GM23338 (cell line): ENCODE measurements around the gene SNX10. TPM values are rescaled to one million over a fixed set of nuclear protein-coding genes. Genes with fewer than 3 reads are reported as not detected.
A peak's percentile ranks its signal among the peaks of the same experiment; 100 is the strongest.

Experiments
- ATAC-seq: fragments of 200-7000 bp; cut with Tn5 transposase; 3 replicates; pipeline ENCODE4 v1.9.1; 2020
- DNase-seq: peaks from one replicate; pipeline ENCODE4 v3.0.0-alpha.2; 2015; ENCODE audit warnings: low spot score
- H2AFZ ChIP-seq: fragments of 200-600 bp; sonication (generic); 2 replicates; pipeline ENCODE4 v1.8.0; 2016; ENCODE audit warnings: antibody characterized with exemption, mild to moderate bottlenecking, moderate library complexity
- H3F3A ChIP-seq: fragments of 200-600 bp; sonication (generic); replicated peaks from 2 replicates; pipeline ENCODE4 v1.8.0; 2017; ENCODE audit warnings: antibody characterized with exemption, mixed run types, low read depth
- H3K27ac ChIP-seq: fragments of 200-600 bp; sonication (generic); 2 replicates; pipeline ENCODE4 v1.6.1; 2016; ENCODE audit warnings: low read depth
- H3K27me3 ChIP-seq: fragments of 200-600 bp; sonication (generic); 2 replicates; pipeline ENCODE4 v1.8.0; 2016; ENCODE audit warnings: mild to moderate bottlenecking, mixed run types, moderate library complexity; ENCODE audit not compliant: insufficient read depth
- H3K36me3 ChIP-seq: fragments of 200-600 bp; sonication (generic); 2 replicates; pipeline ENCODE4 v1.8.0; 2016; ENCODE audit warnings: mild to moderate bottlenecking; ENCODE audit not compliant: insufficient read depth
- H3K4me1 ChIP-seq: fragments of 200-600 bp; sonication (generic); 2 replicates; pipeline ENCODE4 v1.8.0; 2016; ENCODE audit warnings: mild to moderate bottlenecking, moderate library complexity; ENCODE audit not compliant: insufficient read depth
- H3K4me2 ChIP-seq: fragments of 200-600 bp; sonication (generic); 2 replicates; pipeline ENCODE4 v1.7.1; 2017; ENCODE audit warnings: mixed run types
- H3K4me3 ChIP-seq: fragments of 200-600 bp; sonication (generic); 2 replicates; pipeline ENCODE4 v1.6.1; 2016; ENCODE audit warnings: mixed run types
- H3K79me2 ChIP-seq: fragments of 200-600 bp; sonication (generic); replicated peaks from 2 replicates; pipeline ENCODE4 v1.8.0; 2017; ENCODE audit warnings: mild to moderate bottlenecking; ENCODE audit not compliant: insufficient read depth
- H3K9me2 ChIP-seq: fragments of 200-600 bp; sonication (generic); 2 replicates; pipeline ENCODE4 v1.8.0; 2017; ENCODE audit not compliant: insufficient read depth
- H4K20me1 ChIP-seq: fragments of 200-600 bp; sonication (generic); replicated peaks from 2 replicates; pipeline ENCODE4 v1.8.0; 2017; ENCODE audit warnings: mild to moderate bottlenecking; ENCODE audit not compliant: insufficient read depth
- H3K27ac Mint-ChIP-seq: 2 replicates; pipeline ENCODE4 v1.8.0; 2020; ENCODE audit warnings: inconsistent platforms, mild to moderate bottlenecking, moderate library complexity, mixed read lengths
- H3K27me3 Mint-ChIP-seq: 3 replicates; pipeline ENCODE4 v1.8.0; 2022; ENCODE audit warnings: low read depth, mild to moderate bottlenecking, moderate library complexity, mixed read lengths, inconsistent platforms; ENCODE audit not compliant: insufficient read depth, poor library complexity
- H3K36me3 Mint-ChIP-seq: 3 replicates; pipeline ENCODE4 v1.8.0; 2021; ENCODE audit warnings: low read depth, mild to moderate bottlenecking, inconsistent platforms, moderate library complexity, mixed read lengths
- H3K4me1 Mint-ChIP-seq: 3 replicates; pipeline ENCODE4 v1.8.0; 2020; ENCODE audit warnings: mild to moderate bottlenecking, inconsistent platforms, mixed read lengths
- H3K4me3 Mint-ChIP-seq: 3 replicates; pipeline ENCODE4 v1.8.0; 2021; ENCODE audit warnings: moderate library complexity, mild to moderate bottlenecking, inconsistent platforms, mixed read lengths
- H3K9me3 Mint-ChIP-seq: 3 replicates; pipeline ENCODE4 v1.8.0; 2020; ENCODE audit warnings: moderate library complexity, mild to moderate bottlenecking, inconsistent platforms, mixed read lengths
- CREB1 ChIP-seq: fragments of 250-450 bp; sonication (Bioruptor Pico); IDR thresholded peaks from 2 replicates; pipeline ENCODE4 v1.5.0; 2020; ENCODE audit warnings: low read depth, mild to moderate bottlenecking, moderate library complexity
- EZH2 ChIP-seq: fragments of 200-600 bp; sonication (generic); IDR thresholded peaks from one replicate; pipeline ENCODE4 v1.8.0; 2017; ENCODE audit warnings: antibody characterized with exemption, mild to moderate bottlenecking, low read depth; ENCODE audit not compliant: unreplicated experiment
- EZH2phosphoT487 ChIP-seq: fragments of 200-600 bp; sonication (generic); IDR thresholded peaks from one replicate; pipeline ENCODE4 v1.8.1; 2018; ENCODE audit warnings: antibody characterized with exemption; ENCODE audit not compliant: unreplicated experiment
- NANOG ChIP-seq: IDR thresholded peaks from 2 replicates; pipeline ENCODE4 v1.6.1; 2016; ENCODE audit warnings: antibody characterized with exemption, borderline replicate concordance
- POLR2AphosphoS5 ChIP-seq: IDR thresholded peaks from 2 replicates; pipeline ENCODE4 v1.6.1; 2016; ENCODE audit warnings: antibody characterized with exemption, low read depth
- STAT1 ChIP-seq: IDR thresholded peaks from one replicate; pipeline ENCODE4 v1.6.1; 2016; ENCODE audit warnings: antibody characterized with exemption; ENCODE audit not compliant: unreplicated experiment
- polyA plus RNA-seq: library from polyadenylated mRNA; unstranded; fragments of >200 nt; fragmentation: Nextera tagmentation; extraction: Ambion mirVana; gene quantifications from 2 replicates; pipeline ENCODE4 v1.2.1, GENCODE V29; 2016
- total RNA-seq: library from RNA; depleted of rRNA; stranded (reverse); fragments of >200 nt; shearing (Covaris generic); gene quantifications from 2 replicates; pipeline ENCODE4 v1.2.3, GENCODE V29; 2014
- TF ChIP-seq, protein P1 (sequence below): fragments of 250-450 bp; sonication (Bioruptor Pico); IDR thresholded peaks from 2 replicates; pipeline ENCODE4 v1.5.0; 2020; ENCODE audit warnings: mild to moderate bottlenecking, moderate library complexity

Gene SNX10
- total and polyA plus RNA-seq, 2 experiments from 2014 or later: 15.8 to 17.8 TPM

DNA sequence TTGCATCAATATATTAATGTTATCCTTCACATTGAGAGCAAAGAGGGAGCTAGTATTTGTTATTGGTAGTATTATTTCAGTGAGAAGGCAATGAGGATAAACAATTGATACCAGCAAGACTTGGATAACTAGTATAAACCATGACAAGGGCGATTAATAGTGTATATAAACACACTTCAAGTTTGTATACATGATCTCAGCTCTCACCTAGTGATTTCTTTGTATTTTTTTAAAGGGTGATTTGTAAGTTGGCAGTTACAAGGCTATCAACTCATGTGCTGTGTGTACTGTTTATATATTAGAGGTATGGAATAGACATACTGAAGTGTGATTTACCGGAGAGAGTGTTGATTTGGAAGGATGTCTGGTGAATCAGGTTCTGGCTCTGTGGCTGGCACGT is 88.0 kb downstream of the SNX10 start (continued):
- TF ChIP-seq, protein P1, sequence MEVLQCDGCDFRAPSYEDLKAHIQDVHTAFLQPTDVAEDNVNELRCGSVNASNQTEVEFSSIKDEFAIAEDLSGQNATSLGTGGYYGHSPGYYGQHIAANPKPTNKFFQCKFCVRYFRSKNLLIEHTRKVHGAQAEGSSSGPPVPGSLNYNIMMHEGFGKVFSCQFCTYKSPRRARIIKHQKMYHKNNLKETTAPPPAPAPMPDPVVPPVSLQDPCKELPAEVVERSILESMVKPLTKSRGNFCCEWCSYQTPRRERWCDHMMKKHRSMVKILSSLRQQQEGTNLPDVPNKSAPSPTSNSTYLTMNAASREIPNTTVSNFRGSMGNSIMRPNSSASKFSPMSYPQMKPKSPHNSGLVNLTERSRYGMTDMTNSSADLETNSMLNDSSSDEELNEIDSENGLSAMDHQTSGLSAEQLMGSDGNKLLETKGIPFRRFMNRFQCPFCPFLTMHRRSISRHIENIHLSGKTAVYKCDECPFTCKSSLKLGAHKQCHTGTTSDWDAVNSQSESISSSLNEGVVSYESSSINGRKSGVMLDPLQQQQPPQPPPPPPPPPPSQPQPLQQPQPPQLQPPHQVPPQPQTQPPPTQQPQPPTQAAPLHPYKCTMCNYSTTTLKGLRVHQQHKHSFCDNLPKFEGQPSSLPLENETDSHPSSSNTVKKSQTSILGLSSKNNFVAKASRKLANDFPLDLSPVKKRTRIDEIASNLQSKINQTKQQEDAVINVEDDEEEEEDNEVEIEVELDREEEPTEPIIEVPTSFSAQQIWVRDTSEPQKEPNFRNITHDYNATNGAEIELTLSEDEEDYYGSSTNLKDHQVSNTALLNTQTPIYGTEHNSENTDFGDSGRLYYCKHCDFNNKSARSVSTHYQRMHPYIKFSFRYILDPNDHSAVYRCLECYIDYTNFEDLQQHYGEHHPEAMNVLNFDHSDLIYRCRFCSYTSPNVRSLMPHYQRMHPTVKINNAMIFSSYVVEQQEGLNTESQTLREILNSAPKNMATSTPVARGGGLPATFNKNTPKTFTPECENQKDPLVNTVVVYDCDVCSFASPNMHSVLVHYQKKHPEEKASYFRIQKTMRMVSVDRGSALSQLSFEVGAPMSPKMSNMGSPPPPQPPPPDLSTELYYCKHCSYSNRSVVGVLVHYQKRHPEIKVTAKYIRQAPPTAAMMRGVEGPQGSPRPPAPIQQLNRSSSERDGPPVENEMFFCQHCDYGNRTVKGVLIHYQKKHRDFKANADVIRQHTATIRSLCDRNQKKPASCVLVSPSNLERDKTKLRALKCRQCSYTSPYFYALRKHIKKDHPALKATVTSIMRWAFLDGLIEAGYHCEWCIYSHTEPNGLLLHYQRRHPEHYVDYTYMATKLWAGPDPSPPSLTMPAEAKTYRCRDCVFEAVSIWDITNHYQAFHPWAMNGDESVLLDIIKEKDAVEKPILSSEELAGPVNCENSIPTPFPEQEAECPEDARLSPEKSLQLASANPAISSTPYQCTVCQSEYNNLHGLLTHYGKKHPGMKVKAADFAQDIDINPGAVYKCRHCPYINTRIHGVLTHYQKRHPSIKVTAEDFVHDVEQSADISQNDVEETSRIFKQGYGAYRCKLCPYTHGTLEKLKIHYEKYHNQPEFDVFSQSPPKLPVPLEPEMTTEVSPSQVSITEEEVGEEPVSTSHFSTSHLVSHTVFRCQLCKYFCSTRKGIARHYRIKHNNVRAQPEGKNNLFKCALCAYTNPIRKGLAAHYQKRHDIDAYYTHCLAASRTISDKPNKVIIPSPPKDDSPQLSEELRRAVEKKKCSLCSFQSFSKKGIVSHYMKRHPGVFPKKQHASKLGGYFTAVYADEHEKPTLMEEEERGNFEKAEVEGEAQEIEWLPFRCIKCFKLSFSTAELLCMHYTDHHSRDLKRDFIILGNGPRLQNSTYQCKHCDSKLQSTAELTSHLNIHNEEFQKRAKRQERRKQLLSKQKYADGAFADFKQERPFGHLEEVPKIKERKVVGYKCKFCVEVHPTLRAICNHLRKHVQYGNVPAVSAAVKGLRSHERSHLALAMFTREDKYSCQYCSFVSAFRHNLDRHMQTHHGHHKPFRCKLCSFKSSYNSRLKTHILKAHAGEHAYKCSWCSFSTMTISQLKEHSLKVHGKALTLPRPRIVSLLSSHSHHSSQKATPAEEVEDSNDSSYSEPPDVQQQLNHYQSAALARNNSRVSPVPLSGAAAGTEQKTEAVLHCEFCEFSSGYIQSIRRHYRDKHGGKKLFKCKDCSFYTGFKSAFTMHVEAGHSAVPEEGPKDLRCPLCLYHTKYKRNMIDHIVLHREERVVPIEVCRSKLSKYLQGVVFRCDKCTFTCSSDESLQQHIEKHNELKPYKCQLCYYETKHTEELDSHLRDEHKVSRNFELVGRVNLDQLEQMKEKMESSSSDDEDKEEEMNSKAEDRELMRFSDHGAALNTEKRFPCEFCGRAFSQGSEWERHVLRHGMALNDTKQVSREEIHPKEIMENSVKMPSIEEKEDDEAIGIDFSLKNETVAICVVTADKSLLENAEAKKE (CRISPR knock-in tag): no peak
- no peak for TF ChIP-seq POLR2AphosphoS5
- no peak for TF ChIP-seq EZH2
- no peak for TF ChIP-seq EZH2phosphoT487
- TF ChIP-seq CREB1 (CRISPR knock-in tag): no peak

DNA sequence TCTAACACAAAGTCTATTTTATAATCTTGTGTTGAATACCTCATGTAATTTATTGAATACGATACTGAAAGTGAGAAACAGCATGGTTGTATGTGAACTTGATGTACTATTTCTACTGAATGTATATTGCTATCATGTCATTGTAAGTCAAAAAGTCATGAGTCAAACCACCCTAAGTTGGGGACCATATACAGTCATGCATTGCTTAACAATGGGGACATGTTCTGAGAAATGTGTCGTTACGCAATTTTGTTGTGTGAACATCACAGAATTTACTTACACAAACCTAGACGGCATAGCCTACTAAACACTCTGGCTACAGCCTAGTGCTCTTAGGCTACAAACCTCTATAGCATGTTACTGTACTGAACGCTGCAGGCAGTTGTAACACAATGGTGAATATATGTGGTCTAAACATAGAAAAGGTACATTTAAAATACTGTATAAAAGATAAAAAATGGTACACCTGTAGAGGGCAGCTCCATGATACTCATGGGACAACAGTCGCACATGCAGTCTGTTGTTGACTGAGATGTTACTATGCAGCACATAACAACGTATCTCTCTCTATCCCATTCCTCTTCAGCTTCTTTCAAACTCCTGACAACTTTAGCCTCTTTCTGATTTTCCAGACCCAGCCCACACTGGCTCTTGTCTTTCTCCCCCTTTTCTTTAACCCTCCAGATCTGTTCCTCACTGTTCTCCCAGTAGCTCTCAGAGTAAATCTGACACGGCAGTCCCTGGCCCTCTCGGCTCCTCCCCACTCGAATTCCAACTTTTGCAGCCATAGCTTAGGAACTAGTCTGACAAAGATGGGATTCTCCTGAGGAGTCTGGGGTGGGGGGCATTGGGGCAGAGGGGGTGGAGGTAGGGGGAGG is 90.1 kb downstream of the SNX10 start:
- Mint-ChIP-seq H3K27me3 (peaks cover 5% of the 10 kb centered on the region), H3K4me1 (peaks cover 18% of the 10 kb centered on the region), H3K36me3 (no peaks in the 10 kb centered on the region), H3K27ac (no peak overlapping the region), H3K9me3 (no peaks in the 10 kb centered on the region; the same call in 2 of the 3 replicates), H3K4me3 (no peak overlapping the region)
- H3K27me3 ChIP-seq: no peaks in the 10 kb centered on the region
- H3K4me3 ChIP-seq: no peak overlapping the region
- no peaks in the 10 kb centered on the region for H4K20me1 ChIP-seq
- H3F3A ChIP-seq: no peaks in the 10 kb centered on the region
- H3K79me2 ChIP-seq: no peaks in the 10 kb centered on the region
- no peaks in the 10 kb centered on the region for H3K36me3 ChIP-seq
- H3K4me2 ChIP-seq: no peak overlapping the region
- ATAC-seq (peak; percentile 11; the same call in 1 of the 3 replicates), DNase-seq (no peak)
- no peaks in the 10 kb centered on the region for H3K9me2 ChIP-seq
- no peak overlapping the region for H3K27ac ChIP-seq
- H2AFZ ChIP-seq: no peak overlapping the region; the same call in 1 of the 2 replicates
- no peaks in the 10 kb centered on the region; the same call in 1 of the 2 replicates for H3K4me1 ChIP-seq
- TF ChIP-seq STAT1 (no peak), NANOG (no peak), EZH2phosphoT487 (no peak)
- TF ChIP-seq, protein P1 (CRISPR knock-in tag): no peak
